Panc1 (cell line): Measurements from ENCODE around the gene CD101. TPM values are rescaled to one million over a fixed set of nuclear protein-coding genes. Genes with fewer than 3 reads are reported as not detected.

Source experiments
- ATAC-seq: fragments of 200-7000 bp; cut with Tn5 transposase; 2 replicates; pipeline ENCODE4 v1.9.1; 2020; ENCODE audit warnings: mild to moderate bottlenecking, moderate library complexity
- BruUV-seq: library from RNA; stranded (reverse); fragments of 400-500 nt; replicated peaks from 2 replicates; lab custom pipeline; 2021; lab: Mats Ljungman, UMichigan
- CTCF ChIA-PET: fragments of 300-600 bp; sonication (Branson Sonifier 250); formaldehyde crosslinking; loops from one replicate; lab custom pipeline; 2022; ENCODE audit warnings: antibody characterized with exemption; lab: Charles Lee
- POLR2A ChIA-PET: fragments of 300-600 bp; sonication (Branson Sonifier 250); formaldehyde crosslinking; loops from one replicate; lab custom pipeline; 2022; ENCODE audit warnings: antibody characterized with exemption; lab: Charles Lee
- DNase-seq: peaks from one replicate; pipeline ENCODE4 v3.0.0-alpha.2; 2010; ENCODE audit warnings: low read depth, low spot score
- H3K27ac ChIP-seq: 2 replicates; pipeline ENCODE4 v1.5.1; 2011; ENCODE audit warnings: mild to moderate bottlenecking, low read length, inconsistent platforms
- H3K27me3 ChIP-seq: fragments of 200-500 bp; sonication (Bioruptor generic); 2 replicates; pipeline ENCODE4 v1.6.0; 2014; ENCODE audit warnings: low read length, inconsistent platforms; ENCODE audit not compliant: control insufficient read depth, insufficient read depth
- H3K36me3 ChIP-seq: fragments of 200-500 bp; sonication (Bioruptor generic); 2 replicates; pipeline ENCODE4 v1.5.1; 2014; ENCODE audit warnings: inconsistent platforms, mild to moderate bottlenecking, low read length, moderate library complexity; ENCODE audit not compliant: control insufficient read depth, insufficient read depth
- H3K4me1 ChIP-seq: 2 replicates; pipeline ENCODE4 v1.5.1; 2011; ENCODE audit warnings: inconsistent platforms, mild to moderate bottlenecking, low read length, moderate library complexity; ENCODE audit not compliant: control insufficient read depth, insufficient read depth
- H3K4me3 ChIP-seq, 2 experiments: 2 replicates each; pipeline ENCODE4 v1.5.1; 2011 to 2012; ENCODE audit warnings: low read depth in 2 of 2, low read length in 2 of 2, mild to moderate bottlenecking in 2 of 2, inconsistent platforms in 1 of 2, moderate library complexity in 1 of 2
- H3K9me3 ChIP-seq: fragments of 200-500 bp; sonication (Bioruptor generic); 2 replicates; pipeline ENCODE4 v1.5.1; 2014; ENCODE audit warnings: low read depth, mild to moderate bottlenecking, inconsistent platforms, low read length, moderate library complexity; ENCODE audit not compliant: control insufficient read depth, insufficient read depth
- POLR2AphosphoS5 ChIP-seq: IDR thresholded peaks from 2 replicates; pipeline ENCODE4 v1.6.1; 2012; ENCODE audit warnings: mild to moderate bottlenecking, low read depth, low read length, moderate library complexity
- SIN3A ChIP-seq: IDR thresholded peaks from 2 replicates; pipeline ENCODE4 v1.6.1; 2012; ENCODE audit warnings: low read depth, mild to moderate bottlenecking, low read length, moderate library complexity, borderline replicate concordance; ENCODE audit not compliant: insufficient read depth
- TCF7L2 ChIP-seq: IDR thresholded peaks from 2 replicates; pipeline ENCODE4 v1.6.1; 2011; ENCODE audit warnings: mild to moderate bottlenecking, low read depth, low read length, inconsistent platforms
- in situ Hi-C: cut with HindIII; loops from 2 replicates; pipeline ENCODE4 v1.10.0; 2016; ENCODE audit warnings: low sequenced_read_pairs, low pct_unique_long_range_greater_than_20kb
- intact Hi-C: fragments of 100-400 bp; cut with micrococcal nuclease; formaldehyde crosslinking; loops from one replicate; pipeline ENCODE4 v1.10.0; 2022; ENCODE audit not compliant: unreplicated experiment
- total RNA-seq: library from RNA; stranded (reverse); gene quantifications from one replicate; pipeline ENCODE4 v1.2.1, GENCODE V29; 2021; ENCODE audit not compliant: unreplicated experiment
- TF ChIP-seq, protein P1 (sequence below), 2 experiments: IDR thresholded peaks; 2 replicates each; pipeline ENCODE4 v1.6.1; 2011 to 2012; ENCODE audit warnings: low read depth in 2 of 2, control low read depth in 1 of 2, low read length in 1 of 2, mild to moderate bottlenecking in 1 of 2, moderate library complexity in 1 of 2; ENCODE audit not compliant: insufficient read depth in 1 of 2
- TF ChIP-seq, protein P2 (sequence below): fragments of 450-650 bp; IDR thresholded peaks from 2 replicates; pipeline ENCODE4 v1.5.1; 2017; ENCODE audit warnings: mild to moderate bottlenecking

Gene CD101
- total RNA-seq, 1 experiment from 2014 or later, result not detected

DNA sequence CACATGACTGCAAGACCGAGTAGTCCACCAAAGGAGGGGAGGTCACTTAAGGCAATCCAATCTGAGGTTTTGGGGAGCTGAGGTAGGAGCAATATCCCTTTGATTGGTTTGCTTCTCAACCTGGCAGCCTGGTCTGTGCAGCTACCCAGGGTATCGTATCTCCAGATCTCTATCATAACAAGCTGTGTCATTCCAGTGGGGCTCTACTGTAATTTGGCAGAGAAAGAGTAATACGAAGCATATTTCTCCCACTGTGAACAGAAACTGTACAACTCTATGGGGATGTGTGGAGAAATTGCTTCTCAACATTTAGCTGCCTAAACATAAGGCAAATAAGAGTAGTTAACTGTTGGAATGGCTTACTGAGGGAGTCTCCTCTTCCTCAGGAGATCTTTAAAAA lies 20.6 kb downstream of the CD101 start:
- H3K4me1 ChIP-seq, result no peaks in the 10 kb centered on the region
- no peak overlapping the region for H3K27ac ChIP-seq
- DNase-seq, result no peak
- no peaks in the 10 kb centered on the region for H3K9me3 ChIP-seq
- H3K4me3 ChIP-seq, result no peak overlapping the region
- no peaks in the 10 kb centered on the region for H3K27me3 ChIP-seq
- no peak for TF ChIP-seq POLR2AphosphoS5
- TF ChIP-seq SIN3A, result no peak
- TF ChIP-seq TCF7L2, result no peak
- TF ChIP-seq, protein P1, sequence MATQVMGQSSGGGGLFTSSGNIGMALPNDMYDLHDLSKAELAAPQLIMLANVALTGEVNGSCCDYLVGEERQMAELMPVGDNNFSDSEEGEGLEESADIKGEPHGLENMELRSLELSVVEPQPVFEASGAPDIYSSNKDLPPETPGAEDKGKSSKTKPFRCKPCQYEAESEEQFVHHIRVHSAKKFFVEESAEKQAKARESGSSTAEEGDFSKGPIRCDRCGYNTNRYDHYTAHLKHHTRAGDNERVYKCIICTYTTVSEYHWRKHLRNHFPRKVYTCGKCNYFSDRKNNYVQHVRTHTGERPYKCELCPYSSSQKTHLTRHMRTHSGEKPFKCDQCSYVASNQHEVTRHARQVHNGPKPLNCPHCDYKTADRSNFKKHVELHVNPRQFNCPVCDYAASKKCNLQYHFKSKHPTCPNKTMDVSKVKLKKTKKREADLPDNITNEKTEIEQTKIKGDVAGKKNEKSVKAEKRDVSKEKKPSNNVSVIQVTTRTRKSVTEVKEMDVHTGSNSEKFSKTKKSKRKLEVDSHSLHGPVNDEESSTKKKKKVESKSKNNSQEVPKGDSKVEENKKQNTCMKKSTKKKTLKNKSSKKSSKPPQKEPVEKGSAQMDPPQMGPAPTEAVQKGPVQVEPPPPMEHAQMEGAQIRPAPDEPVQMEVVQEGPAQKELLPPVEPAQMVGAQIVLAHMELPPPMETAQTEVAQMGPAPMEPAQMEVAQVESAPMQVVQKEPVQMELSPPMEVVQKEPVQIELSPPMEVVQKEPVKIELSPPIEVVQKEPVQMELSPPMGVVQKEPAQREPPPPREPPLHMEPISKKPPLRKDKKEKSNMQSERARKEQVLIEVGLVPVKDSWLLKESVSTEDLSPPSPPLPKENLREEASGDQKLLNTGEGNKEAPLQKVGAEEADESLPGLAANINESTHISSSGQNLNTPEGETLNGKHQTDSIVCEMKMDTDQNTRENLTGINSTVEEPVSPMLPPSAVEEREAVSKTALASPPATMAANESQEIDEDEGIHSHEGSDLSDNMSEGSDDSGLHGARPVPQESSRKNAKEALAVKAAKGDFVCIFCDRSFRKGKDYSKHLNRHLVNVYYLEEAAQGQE (IDR thresholded peaks at IDR 0.05; ENCODE audit: insufficient read depth in 1 of 2, low read depth in 2 of 2, low read length in 1 of 2), result no peak
- TF ChIP-seq, protein P2, sequence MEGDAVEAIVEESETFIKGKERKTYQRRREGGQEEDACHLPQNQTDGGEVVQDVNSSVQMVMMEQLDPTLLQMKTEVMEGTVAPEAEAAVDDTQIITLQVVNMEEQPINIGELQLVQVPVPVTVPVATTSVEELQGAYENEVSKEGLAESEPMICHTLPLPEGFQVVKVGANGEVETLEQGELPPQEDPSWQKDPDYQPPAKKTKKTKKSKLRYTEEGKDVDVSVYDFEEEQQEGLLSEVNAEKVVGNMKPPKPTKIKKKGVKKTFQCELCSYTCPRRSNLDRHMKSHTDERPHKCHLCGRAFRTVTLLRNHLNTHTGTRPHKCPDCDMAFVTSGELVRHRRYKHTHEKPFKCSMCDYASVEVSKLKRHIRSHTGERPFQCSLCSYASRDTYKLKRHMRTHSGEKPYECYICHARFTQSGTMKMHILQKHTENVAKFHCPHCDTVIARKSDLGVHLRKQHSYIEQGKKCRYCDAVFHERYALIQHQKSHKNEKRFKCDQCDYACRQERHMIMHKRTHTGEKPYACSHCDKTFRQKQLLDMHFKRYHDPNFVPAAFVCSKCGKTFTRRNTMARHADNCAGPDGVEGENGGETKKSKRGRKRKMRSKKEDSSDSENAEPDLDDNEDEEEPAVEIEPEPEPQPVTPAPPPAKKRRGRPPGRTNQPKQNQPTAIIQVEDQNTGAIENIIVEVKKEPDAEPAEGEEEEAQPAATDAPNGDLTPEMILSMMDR, result no peak
- POLR2A ChIA-PET, result no interaction called here
- no TSS peak for BruUV-seq
- CTCF ChIA-PET, result no interaction called here
- intact Hi-C loops (no loop called here), in situ Hi-C loops (no loop called here)
- no peak for ATAC-seq
- H3K36me3 ChIP-seq, result no peaks in the 10 kb centered on the region

DNA sequence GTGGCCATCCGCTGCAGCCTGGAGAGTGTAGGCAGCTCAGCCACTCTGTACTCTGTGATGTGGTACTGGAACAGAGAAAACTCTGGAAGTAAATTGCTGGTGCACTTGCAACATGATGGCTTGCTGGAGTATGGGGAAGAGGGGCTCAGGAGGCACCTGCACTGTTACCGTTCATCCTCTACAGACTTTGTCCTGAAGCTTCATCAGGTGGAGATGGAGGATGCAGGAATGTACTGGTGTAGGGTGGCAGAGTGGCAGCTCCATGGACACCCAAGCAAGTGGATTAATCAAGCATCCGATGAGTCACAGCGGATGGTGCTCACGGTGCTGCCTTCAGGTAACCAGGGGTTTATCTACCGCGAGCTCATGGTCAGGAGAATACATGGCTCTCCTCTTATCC lies 24.0 kb downstream of the CD101 start:
- ATAC-seq, result no peak
- intact Hi-C loops (no loop called here), in situ Hi-C loops (no loop called here)
- TF ChIP-seq TCF7L2, result no peak
- no peak for TF ChIP-seq POLR2AphosphoS5
- TF ChIP-seq, protein P2, result no peak
- TF ChIP-seq, protein P1 (IDR thresholded peaks at IDR 0.05; ENCODE audit: insufficient read depth in 1 of 2, low read depth in 2 of 2, low read length in 1 of 2), result no peak
- TF ChIP-seq SIN3A, result no peak
- ChIA-PET CTCF (no interaction called here), POLR2A (no interaction called here)
- Histone ChIP-seq H3K36me3 (no peaks in the 10 kb centered on the region), H3K4me3 (no peak overlapping the region), H3K4me1 (no peaks in the 10 kb centered on the region), H3K27me3 (no peaks in the 10 kb centered on the region), H3K9me3 (no peaks in the 10 kb centered on the region), H3K27ac (no peak overlapping the region)
- no TSS peak for BruUV-seq
- DNase-seq, result no peak
